ENCODE measurements around the gene C6. TPM values are rescaled to one million over a fixed set of nuclear protein-coding genes. Genes with fewer than 3 reads are reported as not detected.

The C6 gene
- total RNA-seq, 1 donor from 2014 or later: 0.20 TPM

DNA sequence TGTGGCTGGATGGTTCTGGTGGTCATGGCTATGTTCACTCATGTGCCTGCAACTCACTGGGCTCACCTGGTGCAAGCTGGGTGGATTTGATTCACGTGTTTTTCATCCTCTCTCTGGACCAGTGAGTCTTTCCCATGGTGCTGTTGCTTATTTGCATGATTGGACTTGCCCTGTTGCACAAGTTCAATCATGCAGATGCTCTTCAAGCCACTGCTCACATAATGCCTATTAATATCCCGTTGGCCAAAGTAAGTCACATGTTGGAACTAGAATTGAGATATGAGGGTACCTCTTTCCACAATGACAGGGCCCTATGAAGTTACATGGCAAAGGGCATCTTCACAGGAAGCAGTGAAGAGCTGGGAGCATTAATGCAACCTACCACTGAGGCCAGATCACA lies 115.7 kb downstream of the C6 start:
- Mint-ChIP-seq H3K9me3 (peaks cover under 1% of the 10 kb centered on the region), H3K36me3 (no peaks in the 10 kb centered on the region), H3K4me3 (no peak overlapping the region), H3K27ac (no peak overlapping the region), H3K27me3 (ENCODE audit: low read depth) (no peaks in the 10 kb centered on the region), H3K4me1 (no peaks in the 10 kb centered on the region)
- DNase-seq (ENCODE audit: low spot score in 2 of 2, unreplicated experiment in 2 of 2): no peak
- TF ChIP-seq, protein P1, sequence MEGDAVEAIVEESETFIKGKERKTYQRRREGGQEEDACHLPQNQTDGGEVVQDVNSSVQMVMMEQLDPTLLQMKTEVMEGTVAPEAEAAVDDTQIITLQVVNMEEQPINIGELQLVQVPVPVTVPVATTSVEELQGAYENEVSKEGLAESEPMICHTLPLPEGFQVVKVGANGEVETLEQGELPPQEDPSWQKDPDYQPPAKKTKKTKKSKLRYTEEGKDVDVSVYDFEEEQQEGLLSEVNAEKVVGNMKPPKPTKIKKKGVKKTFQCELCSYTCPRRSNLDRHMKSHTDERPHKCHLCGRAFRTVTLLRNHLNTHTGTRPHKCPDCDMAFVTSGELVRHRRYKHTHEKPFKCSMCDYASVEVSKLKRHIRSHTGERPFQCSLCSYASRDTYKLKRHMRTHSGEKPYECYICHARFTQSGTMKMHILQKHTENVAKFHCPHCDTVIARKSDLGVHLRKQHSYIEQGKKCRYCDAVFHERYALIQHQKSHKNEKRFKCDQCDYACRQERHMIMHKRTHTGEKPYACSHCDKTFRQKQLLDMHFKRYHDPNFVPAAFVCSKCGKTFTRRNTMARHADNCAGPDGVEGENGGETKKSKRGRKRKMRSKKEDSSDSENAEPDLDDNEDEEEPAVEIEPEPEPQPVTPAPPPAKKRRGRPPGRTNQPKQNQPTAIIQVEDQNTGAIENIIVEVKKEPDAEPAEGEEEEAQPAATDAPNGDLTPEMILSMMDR (IDR thresholded peaks at IDR 0.05; ENCODE audit: unreplicated experiment): no peak

DNA sequence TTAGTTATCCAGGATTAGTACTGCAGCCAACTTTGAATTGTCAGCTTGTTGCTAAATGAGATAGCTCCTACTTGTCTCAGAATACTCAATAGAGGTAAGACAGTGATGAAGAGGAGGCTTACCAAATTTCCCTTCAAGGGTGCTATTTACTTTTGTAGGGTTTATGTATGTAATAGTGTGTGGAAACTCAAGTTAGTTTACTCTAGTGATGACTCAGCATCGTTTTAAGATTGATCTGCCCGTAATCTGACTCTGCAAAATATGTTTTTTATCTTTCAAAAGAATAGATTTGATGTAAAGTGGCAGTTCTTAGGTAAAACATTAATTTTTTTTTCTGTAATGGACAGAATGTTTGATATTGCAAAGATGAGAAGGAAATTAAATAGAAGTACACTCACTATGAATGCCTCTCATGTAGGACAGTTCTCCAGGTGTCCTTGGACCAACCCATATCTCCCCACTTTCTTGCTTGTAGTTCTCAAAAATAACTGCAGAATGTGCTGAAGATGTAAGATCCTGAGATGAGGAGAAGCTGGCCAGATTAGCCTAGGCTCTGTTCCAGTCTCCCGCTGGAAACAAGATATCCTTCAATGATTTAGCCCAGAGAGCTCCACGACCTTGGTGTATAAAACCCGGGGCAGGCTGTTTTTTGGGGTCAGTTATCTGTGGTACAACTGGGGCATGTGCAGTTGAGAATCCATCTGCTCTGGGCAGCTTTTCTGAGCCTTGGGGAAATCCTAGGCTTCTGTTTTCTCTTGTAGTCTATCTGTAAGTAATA lies 117.8 kb downstream of the C6 start:
- no peaks in the 10 kb centered on the region for H3K27me3 Mint-ChIP-seq (ENCODE audit: low read depth)
- H3K4me3 Mint-ChIP-seq: no peak overlapping the region
- no peaks in the 10 kb centered on the region for H3K4me1 Mint-ChIP-seq
- peaks cover 11% of the 10 kb centered on the region for H3K9me3 Mint-ChIP-seq
- H3K27ac Mint-ChIP-seq: no peak overlapping the region
- H3K36me3 Mint-ChIP-seq: no peaks in the 10 kb centered on the region
- no peak for DNase-seq (ENCODE audit: low spot score in 2 of 2, unreplicated experiment in 2 of 2)
- TF ChIP-seq, protein P1 (IDR thresholded peaks at IDR 0.05; ENCODE audit: unreplicated experiment): no peak

DNA sequence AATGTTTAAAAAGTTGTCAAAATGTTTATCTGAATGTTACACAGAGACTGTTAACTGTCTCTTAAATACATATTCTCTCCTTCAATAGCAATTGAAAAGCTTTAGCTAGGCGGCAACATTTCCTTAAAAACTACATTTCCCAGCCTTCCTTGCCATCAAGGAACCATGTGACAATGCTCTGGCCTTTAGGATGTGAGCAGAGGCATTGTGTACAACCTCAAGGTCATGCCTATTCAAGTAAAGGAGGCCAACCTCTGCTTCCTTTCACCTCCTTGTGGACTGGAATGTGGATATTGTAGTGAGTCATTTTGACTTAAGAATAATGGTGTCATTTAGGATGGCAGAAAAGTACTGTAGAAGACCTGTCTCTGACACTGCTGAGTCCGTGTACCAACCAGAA lies 118.5 kb downstream of the C6 start:
- TF ChIP-seq, protein P1 (IDR thresholded peaks at IDR 0.05; ENCODE audit: unreplicated experiment): no peak
- DNase-seq (ENCODE audit: low spot score in 2 of 2, unreplicated experiment in 2 of 2): no peak
- H3K27me3 Mint-ChIP-seq (ENCODE audit: low read depth): no peaks in the 10 kb centered on the region
- H3K9me3 Mint-ChIP-seq: peaks cover 11% of the 10 kb centered on the region
- H3K4me1 Mint-ChIP-seq: no peaks in the 10 kb centered on the region
- no peak overlapping the region for H3K4me3 Mint-ChIP-seq
- H3K36me3 Mint-ChIP-seq: no peaks in the 10 kb centered on the region
- H3K27ac Mint-ChIP-seq: no peak overlapping the region

DNA sequence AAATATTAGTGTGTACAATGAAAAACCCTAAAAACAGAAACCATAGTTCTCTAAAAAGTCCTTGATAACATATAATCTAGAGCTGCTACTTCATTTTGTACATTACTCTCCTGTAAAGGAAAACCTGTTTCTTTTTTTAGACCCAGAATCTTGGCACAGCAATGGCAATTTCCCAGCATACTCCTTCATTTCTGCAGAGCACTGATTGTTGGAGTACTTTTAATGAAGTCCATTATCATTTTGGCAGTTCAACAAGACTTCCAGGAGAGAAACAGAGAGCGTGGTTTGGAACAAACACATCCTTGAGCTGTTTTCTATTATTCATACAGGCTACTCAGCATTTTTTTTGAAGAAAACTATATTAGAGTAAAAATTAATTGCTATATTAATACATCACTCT lies 119.5 kb downstream of the C6 start:
- DNase-seq (ENCODE audit: low spot score in 2 of 2, unreplicated experiment in 2 of 2): no peak
- Mint-ChIP-seq H3K4me1 (no peaks in the 10 kb centered on the region), H3K9me3 (peaks cover 11% of the 10 kb centered on the region), H3K36me3 (no peaks in the 10 kb centered on the region), H3K27ac (no peak overlapping the region), H3K27me3 (ENCODE audit: low read depth) (no peaks in the 10 kb centered on the region), H3K4me3 (no peak overlapping the region)
- TF ChIP-seq, protein P1 (IDR thresholded peaks at IDR 0.05; ENCODE audit: unreplicated experiment): no peak

Other genes with a start within 250 kb of the C6 start
- not detected in 3 replicates for gene MROH2B, start 142.2 kb downstream of the C6 start, total RNA-seq

Measured in mesothelial cell of epicardium (in vitro differentiated cells).